Heart right ventricle (tissue), 16 donors: Measurements from ENCODE around the gene CR1. TPM values are rescaled to one million over a fixed set of nuclear protein-coding genes. Genes with fewer than 3 reads are reported as not detected.

Experiments
- ATAC-seq, 8 donors: fragments of 200-7000 bp; cut with Tn5 transposase; one replicate each; pipeline ENCODE4 v1.9.1; 2020; ENCODE audit warnings: mild to moderate bottlenecking in 8 of 8, moderate library complexity in 8 of 8, moderate number of reproducible peaks in 1 of 8
- DNase-seq, 2 donors: peaks; one replicate each; pipeline ENCODE4 v3.0.0-alpha.2; 2020
- H3K27ac ChIP-seq, 10 donors: fragments of 200-600 bp; sonication (generic) in 2 of 10; one replicate each; pipeline versions ENCODE4 v1.5.0 to v1.8.0; 2020 to 2022; ENCODE audit warnings: mild to moderate bottlenecking in 3 of 10
- H3K27me3 ChIP-seq, 7 donors: fragments of 200-600 bp; one replicate each; pipeline ENCODE4 v1.8.0; 2021 to 2022; ENCODE audit warnings: mild to moderate bottlenecking in 2 of 7
- H3K36me3 ChIP-seq, 9 donors: fragments of 200-600 bp; sonication (generic) in 1 of 9; one replicate each; pipeline versions ENCODE4 v1.5.0 to v1.8.0; 2020 to 2022; ENCODE audit warnings: mild to moderate bottlenecking in 2 of 9
- H3K4me1 ChIP-seq, 9 donors: fragments of 200-600 bp; sonication (generic) in 1 of 9; one replicate each; pipeline versions ENCODE4 v1.5.0 to v1.8.0; 2020 to 2022; ENCODE audit warnings: mild to moderate bottlenecking in 4 of 9
- H3K4me3 ChIP-seq, 10 donors: fragments of 200-600 bp; sonication (generic) in 2 of 10; one replicate each; pipeline versions ENCODE4 v1.5.0 to v1.8.0; 2020 to 2022; ENCODE audit warnings: mild to moderate bottlenecking in 7 of 10, moderate library complexity in 2 of 10
- H3K9me3 ChIP-seq, 11 donors: fragments of 200-600 bp in 10 of 11; sonication (generic) in 2 of 11; one replicate each; pipeline versions ENCODE4 v1.5.0 to v1.8.0; 2013 to 2022; ENCODE audit warnings: mild to moderate bottlenecking in 2 of 11, control low read depth in 1 of 11, moderate library complexity in 1 of 11
- WGBS, 2 donors: extraction: QIAGEN DNeasy Blood & Tissue Kit; methylation state at CpG; one replicate each; pipeline ENCODE4 v1.1.7; 2013; ENCODE audit warnings: inconsistent platforms in 1 of 2; 5-methylcytosine and 5-hydroxymethylcytosine counted together
- intact Hi-C, 10 donors: fragments of 100-400 bp; cut with DNase I; formaldehyde crosslinking; loops; one replicate each; pipeline versions ENCODE4 v1.11.1 to v1.14.2; 2022
- polyA plus RNA-seq, 2 donors: library from polyadenylated mRNA; stranded (reverse); fragments of 200-250 nt; gene quantifications; one replicate each; pipeline ENCODE4 v1.2.3, GENCODE V29; 2013
- total RNA-seq, 10 donors: library from RNA; stranded (reverse); fragmentation: NEBNext Ultra II Directional in 3 of 10; extraction: Animal tissue kit (Norgen Biotek cat#: 25700) in 3 of 10; gene quantifications; one replicate each; pipeline versions ENCODE4 v1.2.1 to v1.2.4, GENCODE V29; 2021 to 2023
- TF ChIP-seq, protein P1 (sequence below), 9 donors: fragments of 200-600 bp; sonication (generic) in 2 of 9; IDR thresholded peaks; one replicate each; pipeline versions ENCODE4 v1.5.0 to v1.8.0; 2021 to 2022; ENCODE audit warnings: antibody characterized with exemption in 9 of 9, mild to moderate bottlenecking in 5 of 9, moderate library complexity in 1 of 9
- donor health status: Arrhythmogenic right ventricular cardiomyopathy.
- donor health status: ischemic (EF 13 %, LVEDD 7.1; RV severe dilation, severe dysfunction).
- donor health status: healthy with polysubstance abuse.
- donor health status: DM: no; HTN: yes; CAD: no.
- donor health status: DM: no; HTN: no; CAD: no.
- donor health status: ischemic (EF 25% LVEDD 6.9; RV normal size, moderate dysfunction).
- donor health status: ischemic (EF 25% LVEDD 5.7; RV mildly dilated, moderate dysfunction).
- donor health status: healthy.
- donor health status: DM: yes; HTN: yes; CAD: no.
- donor health status: Ischemic cardiomyopathy.
- donor health status: ischemic (EF 35%, LVEDD 5.7; RV mildly dilated, moderate dysfunction).
- donor health status: nonischemic (EF 11% LVEDD 7.7; RV severe dilation, severe dysfunction).
- donor health status: DM: yes; HTN: yes; CAD: no.
- donor health status: PGD.
- donor health status: ischemic (EF 29% LVEDD 5.4; RV normal size, mild dysfunction).
- donor health status: nonischemic (EF 23%, LVEDD 6.1; RV moderate dilation, normal function).

Gene CR1
- total and polyA plus RNA-seq, 12 donors, result 0.15 to 25.6 (median 1.4) TPM

DNA sequence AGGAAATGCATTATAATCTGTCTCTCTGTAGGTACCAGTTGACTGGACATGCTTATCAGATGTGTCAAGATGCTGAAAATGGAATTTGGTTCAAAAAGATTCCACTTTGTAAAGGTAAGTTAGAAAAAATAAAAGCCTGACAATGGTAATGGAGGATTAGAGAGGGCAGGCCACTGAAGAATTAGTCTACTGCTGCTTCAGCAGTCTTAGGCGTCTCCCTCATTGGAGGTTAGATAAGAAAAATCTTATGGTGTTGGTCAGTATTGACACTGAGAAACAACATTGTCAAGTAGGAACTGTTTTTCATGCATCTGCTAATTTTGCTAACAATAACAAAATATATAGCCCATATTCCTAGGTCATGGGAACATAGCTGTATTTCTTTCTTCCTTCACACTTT, 21.7 kb upstream of the CR1 start:
- Histone ChIP-seq H3K36me3 (no peaks in the 10 kb centered on the region), H3K27me3 (peaks cover 0 to 34% (median 9%) of the 10 kb centered on the region in 7 donors), H3K4me1 (no peaks in the 10 kb centered on the region), H3K4me3 (no peak overlapping the region), H3K9me3 (no peaks in the 10 kb centered on the region), H3K27ac (no peak overlapping the region)
- 83 to 89% methylated on average over 1 of the region's 1 CpG for WGBS, 2 donors
- ATAC-seq (no peak), DNase-seq (no peak)
- intact Hi-C loops, result no loop called here
- TF ChIP-seq, protein P1, sequence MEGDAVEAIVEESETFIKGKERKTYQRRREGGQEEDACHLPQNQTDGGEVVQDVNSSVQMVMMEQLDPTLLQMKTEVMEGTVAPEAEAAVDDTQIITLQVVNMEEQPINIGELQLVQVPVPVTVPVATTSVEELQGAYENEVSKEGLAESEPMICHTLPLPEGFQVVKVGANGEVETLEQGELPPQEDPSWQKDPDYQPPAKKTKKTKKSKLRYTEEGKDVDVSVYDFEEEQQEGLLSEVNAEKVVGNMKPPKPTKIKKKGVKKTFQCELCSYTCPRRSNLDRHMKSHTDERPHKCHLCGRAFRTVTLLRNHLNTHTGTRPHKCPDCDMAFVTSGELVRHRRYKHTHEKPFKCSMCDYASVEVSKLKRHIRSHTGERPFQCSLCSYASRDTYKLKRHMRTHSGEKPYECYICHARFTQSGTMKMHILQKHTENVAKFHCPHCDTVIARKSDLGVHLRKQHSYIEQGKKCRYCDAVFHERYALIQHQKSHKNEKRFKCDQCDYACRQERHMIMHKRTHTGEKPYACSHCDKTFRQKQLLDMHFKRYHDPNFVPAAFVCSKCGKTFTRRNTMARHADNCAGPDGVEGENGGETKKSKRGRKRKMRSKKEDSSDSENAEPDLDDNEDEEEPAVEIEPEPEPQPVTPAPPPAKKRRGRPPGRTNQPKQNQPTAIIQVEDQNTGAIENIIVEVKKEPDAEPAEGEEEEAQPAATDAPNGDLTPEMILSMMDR (IDR thresholded peaks at IDR 0.05), result no peak

DNA sequence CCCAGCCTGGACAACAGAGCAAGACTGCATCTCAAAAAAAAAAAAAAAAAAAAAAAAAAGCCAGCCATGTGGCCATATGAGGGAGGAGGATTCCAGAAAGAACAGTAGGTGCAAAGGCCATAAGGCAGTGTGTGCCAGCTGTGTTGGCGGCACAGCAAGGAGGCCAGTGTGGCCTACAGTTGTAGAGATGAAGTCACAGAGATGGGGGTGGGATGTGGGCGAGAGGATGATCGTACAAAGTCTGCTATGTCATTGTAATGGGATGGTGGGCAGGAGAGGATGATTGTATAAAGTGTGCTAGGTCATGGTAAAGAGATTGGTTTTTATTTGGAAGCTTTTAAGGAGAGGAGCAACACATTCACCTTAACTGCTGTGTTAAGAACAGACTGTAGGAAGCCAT, 9.8 kb upstream of the CR1 start:
- WGBS, 2 donors, result 78 to 92% methylated on average over 3 of the region's 3 CpGs

GRCh38 chr1:207487636-207488035, 8.3 kb upstream of the CR1 start:
- ATAC-seq (no peak), DNase-seq (no peak)
- TF ChIP-seq, protein P1 (IDR thresholded peaks at IDR 0.05), result no peak
- intact Hi-C loops, result no loop called here
- no peak overlapping the region for H3K4me3 ChIP-seq
- peaks cover 0 to 37% (median 10%) of the 10 kb centered on the region in 7 donors for H3K27me3 ChIP-seq
- H3K4me1 ChIP-seq, result no peaks in the 10 kb centered on the region
- 74 to 76% methylated on average over 4 of the region's 4 CpGs for WGBS, 2 donors
- no peaks in the 10 kb centered on the region for H3K9me3 ChIP-seq
- no peaks in the 10 kb centered on the region for H3K36me3 ChIP-seq
- no peak overlapping the region for H3K27ac ChIP-seq

More for the DNA sequence above, 9.8 kb upstream of the CR1 start:
- ATAC-seq (no peak), DNase-seq (no peak)
- TF ChIP-seq, protein P1 (IDR thresholded peaks at IDR 0.05), result no peak
- intact Hi-C loops, result no loop called here
- H3K27ac ChIP-seq, result no peak overlapping the region
- no peak overlapping the region for H3K4me3 ChIP-seq
- no peaks in the 10 kb centered on the region for H3K36me3 ChIP-seq
- H3K9me3 ChIP-seq, result no peaks in the 10 kb centered on the region
- peaks cover 0 to 26% (median 9%) of the 10 kb centered on the region in 7 donors for H3K27me3 ChIP-seq
- H3K4me1 ChIP-seq, result no peaks in the 10 kb centered on the region

DNA sequence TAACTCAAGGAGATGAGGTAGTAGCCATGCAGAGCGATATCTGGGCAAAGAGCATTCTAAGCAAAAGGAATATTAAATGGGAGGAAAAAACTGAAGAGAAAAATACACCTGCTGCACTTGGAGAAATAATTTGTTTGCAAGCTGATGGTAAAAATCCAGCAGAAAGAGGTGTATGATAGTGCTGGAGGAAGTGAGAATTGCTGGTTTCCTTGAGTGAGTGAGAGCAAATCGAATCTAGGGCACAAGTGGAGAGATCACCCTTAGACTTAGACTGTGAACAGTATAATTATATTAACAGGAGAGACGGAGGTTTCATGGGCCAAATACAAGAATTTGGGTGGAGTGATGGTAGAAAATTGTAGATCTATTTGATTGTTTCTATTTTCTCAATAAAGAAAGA, 2.7 kb upstream of the CR1 start:
- 80 to 82% methylated on average over 3 of the region's 3 CpGs for WGBS, 2 donors
- Histone ChIP-seq H3K27ac (no peak overlapping the region), H3K36me3 (no peaks in the 10 kb centered on the region), H3K4me3 (no peak overlapping the region), H3K4me1 (peaks cover 0 to 14% (median 8%) of the 10 kb centered on the region in 9 donors), H3K27me3 (peaks cover 5 to 85% (median 59%) of the 10 kb centered on the region in 7 donors), H3K9me3 (no peaks in the 10 kb centered on the region)
- DNase-seq (no peak), ATAC-seq (no peak)
- TF ChIP-seq, protein P1 (IDR thresholded peaks at IDR 0.05), result no peak
- intact Hi-C loops, result no loop called here
